Kidney (tissue), 14 donors: Measurements from ENCODE around the gene XPR1. TPM values are rescaled to one million over a fixed set of nuclear protein-coding genes. Genes with fewer than 3 reads are reported as not detected.

ENCODE experiments used
- DNase-seq, 5 donors: peaks; one replicate each; pipeline ENCODE4 v3.0.0-alpha.2; 2013 to 2020
- FAIRE-seq: peaks from 2 replicates; lab custom pipeline; 2012; peaks lifted over from hg19 to GRCh38; lab: Jason Lieb, UNC
- H3K27ac ChIP-seq, 2 donors: one replicate each; pipeline ENCODE4 v1.7.0; 2013; ENCODE audit warnings: low read depth in 2 of 2, low read length in 2 of 2, inconsistent platforms in 1 of 2
- H3K27me3 ChIP-seq: one replicate; pipeline ENCODE4 v1.7.1; 2013; ENCODE audit warnings: low read length, inconsistent platforms; ENCODE audit not compliant: control insufficient read depth, insufficient read depth
- H3K36me3 ChIP-seq, 3 donors: one replicate each; pipeline versions ENCODE4 v1.7.0 to v1.7.1; 2013; ENCODE audit warnings: low read length in 3 of 3, control low read depth in 1 of 3, inconsistent platforms in 1 of 3; ENCODE audit not compliant: insufficient read depth in 3 of 3, control insufficient read depth in 2 of 3
- H3K4me1 ChIP-seq, 3 donors: one replicate each; pipeline versions ENCODE4 v1.7.0 to v1.7.1; 2013; ENCODE audit warnings: low read length in 3 of 3, inconsistent platforms in 1 of 3, low read depth in 1 of 3; ENCODE audit not compliant: control insufficient read depth in 2 of 3, insufficient read depth in 2 of 3
- H3K4me3 ChIP-seq, 3 donors: one replicate each; pipeline versions ENCODE4 v1.7.0 to v1.8.1; 2013; ENCODE audit warnings: low read length in 3 of 3, control low read depth in 1 of 3, inconsistent platforms in 1 of 3
- H3K9ac ChIP-seq, 3 donors: one replicate each; pipeline versions ENCODE4 v1.7.0 to v1.7.1; 2013; ENCODE audit warnings: low read length in 3 of 3, control low read depth in 1 of 3, inconsistent platforms in 1 of 3
- H3K9me3 ChIP-seq, 3 donors: one replicate each; pipeline versions ENCODE4 v1.7.0 to v1.7.1; 2013; ENCODE audit warnings: low read length in 3 of 3, control low read depth in 1 of 3, inconsistent platforms in 1 of 3; ENCODE audit not compliant: control insufficient read depth in 2 of 3, insufficient read depth in 1 of 3
- CTCF ChIP-seq: IDR thresholded peaks from 3 replicates; pipeline ENCODE4 v1.5.1; 2012; ENCODE audit warnings: mild to moderate bottlenecking, moderate library complexity, borderline replicate concordance; ENCODE audit not compliant: insufficient read depth; ENCODE audit errors: extremely low read depth
- intact Hi-C: fragments of 100-400 bp; cut with DNase I; formaldehyde crosslinking; loops from one replicate; pipeline ENCODE4 v1.11.1; 2022
- polyA plus RNA-seq: library from polyadenylated mRNA; stranded (reverse); fragments of 350-450 nt; fragmentation: Illumina TruSeq; extraction: RNeasy Lipid Tissue Mini Kit (QIAGEN cat#74804); gene quantifications from one replicate; pipeline ENCODE4 v1.2.3, GENCODE V29; 2014; ENCODE audit warnings: low read depth, low replicate concordance; ENCODE audit not compliant: insufficient read depth
- total RNA-seq: library from RNA; stranded (reverse); fragmentation: NEBNext Ultra II Directional; extraction: Animal tissue kit (Norgen Biotek cat#: 25700); gene quantifications from one replicate; pipeline ENCODE4 v1.2.1, GENCODE V29; 2021
- donor health status: control.
- donor health status: control.
- donor health status: control.
- donor health status: control.
- donor health status: control.
- donor health status: DM: yes; HTN: yes; CAD: no.
- donor health status: Normal renal cell carcinoma (clear cell type).

XPR1 gene
- total and polyA plus RNA-seq, 2 donors from 2014 or later = 10.9 to 33.5 TPM

GRCh38 chr1:180612632-180613031 lies 19.2 kb upstream of the XPR1 start:
- H3K9ac ChIP-seq = no peak overlapping the region
- no peak for TF ChIP-seq CTCF
- no peak overlapping the region for H3K27ac ChIP-seq
- no peaks in the 10 kb centered on the region for H3K4me1 ChIP-seq
- FAIRE-seq (no peak), DNase-seq (no peak)
- intact Hi-C loops = no loop called here
- no peaks in the 10 kb centered on the region for H3K9me3 ChIP-seq
- no peak overlapping the region for H3K4me3 ChIP-seq
- H3K36me3 ChIP-seq = no peaks in the 10 kb centered on the region
- H3K27me3 ChIP-seq = no peaks in the 10 kb centered on the region

- DNase-seq = peak in 2 of 5 donors; percentile 31
- intact Hi-C loops = no loop called here
- FAIRE-seq = no peak
Measured at GRCh38 chr1:180614730-180615129, 17.1 kb upstream of the XPR1 start.

GRCh38 chr1:180615493-180616290 lies 16.1 kb upstream of the XPR1 start:
- no peak for FAIRE-seq
- H3K27ac ChIP-seq = no peak overlapping the region
- TF ChIP-seq CTCF = no peak
- intact Hi-C loops = no loop called here
- no peak overlapping the region for H3K9ac ChIP-seq
- H3K4me3 ChIP-seq = no peak overlapping the region
- no peaks in the 10 kb centered on the region for H3K36me3 ChIP-seq
- no peaks in the 10 kb centered on the region for H3K9me3 ChIP-seq
- DNase-seq = no peak
- no peaks in the 10 kb centered on the region for H3K27me3 ChIP-seq
- no peaks in the 10 kb centered on the region for H3K4me1 ChIP-seq

More at GRCh38 chr1:180614730-180615129, 17.1 kb upstream of the XPR1 start:
- no peak overlapping the region for H3K4me3 ChIP-seq
- no peak overlapping the region for H3K9ac ChIP-seq
- H3K9me3 ChIP-seq = no peaks in the 10 kb centered on the region
- H3K27me3 ChIP-seq = no peaks in the 10 kb centered on the region
- H3K27ac ChIP-seq = no peak overlapping the region
- H3K4me1 ChIP-seq = no peaks in the 10 kb centered on the region
- no peaks in the 10 kb centered on the region for H3K36me3 ChIP-seq
- TF ChIP-seq CTCF = no peak
